Ammon's horn (tissue), 1 donor: ENCODE results near the gene CLSTN2.

Source experiments
- DNase-seq: peaks from one replicate; pipeline ENCODE4 v3.0.0-alpha.2; 2016; ENCODE audit warnings: low spot score

CLSTN2 gene

DNA sequence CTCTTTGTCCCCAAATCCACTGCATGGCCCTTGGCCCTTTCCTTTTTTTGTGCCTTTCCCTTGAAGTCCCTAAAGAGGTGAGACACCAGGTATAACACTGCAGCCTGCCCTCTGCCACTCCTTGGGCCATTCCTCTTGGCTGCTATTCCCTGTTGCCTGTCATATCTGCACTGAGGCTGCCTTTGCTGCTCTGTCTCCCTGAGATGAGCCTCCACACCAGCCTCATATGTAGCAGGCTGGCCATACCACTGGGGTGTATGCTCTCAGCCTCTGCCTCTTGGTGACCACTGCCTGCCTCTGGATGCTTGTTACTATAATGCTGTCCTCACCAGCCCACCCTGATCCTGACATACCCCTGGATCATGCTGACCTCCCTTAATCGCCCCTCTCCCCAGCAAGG lies 252.0 kb downstream of the CLSTN2 start:
- no peak for DNase-seq

DNA sequence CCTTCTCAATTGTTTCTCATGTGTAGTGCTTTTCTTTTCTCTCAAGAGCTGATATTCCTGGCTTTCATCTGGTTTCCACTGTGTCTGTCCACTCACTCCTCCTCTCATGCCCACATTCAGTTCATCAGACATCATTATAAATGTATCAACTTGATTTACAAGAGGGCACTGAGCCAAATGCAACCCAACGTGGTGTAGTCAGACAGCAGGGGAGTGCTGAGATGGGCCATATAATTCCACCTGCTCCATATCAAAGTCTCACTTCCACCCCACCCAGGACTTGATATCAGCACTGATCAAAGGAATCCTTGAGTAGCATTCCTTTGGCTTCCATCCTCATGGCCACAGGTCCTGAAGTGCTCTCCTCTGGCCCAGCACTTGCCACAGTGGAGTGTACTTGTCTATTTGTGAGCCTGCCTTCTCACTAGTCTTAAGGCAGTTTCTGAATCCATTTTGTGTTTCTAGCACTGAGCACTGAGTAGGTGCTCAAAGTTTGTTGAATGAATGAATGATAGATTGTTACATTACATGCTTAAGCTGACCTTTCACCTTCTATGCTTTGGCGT lies 252.8 kb downstream of the CLSTN2 start:
- DNase-seq, result no peak

GRCh38 chr3:140188285-140188684 lies 253.3 kb downstream of the CLSTN2 start:
- no peak for DNase-seq

- no peak for DNase-seq
These were observed 254.3 kb downstream of the CLSTN2 start for GRCh38 chr3:140189267-140189666.

DNA sequence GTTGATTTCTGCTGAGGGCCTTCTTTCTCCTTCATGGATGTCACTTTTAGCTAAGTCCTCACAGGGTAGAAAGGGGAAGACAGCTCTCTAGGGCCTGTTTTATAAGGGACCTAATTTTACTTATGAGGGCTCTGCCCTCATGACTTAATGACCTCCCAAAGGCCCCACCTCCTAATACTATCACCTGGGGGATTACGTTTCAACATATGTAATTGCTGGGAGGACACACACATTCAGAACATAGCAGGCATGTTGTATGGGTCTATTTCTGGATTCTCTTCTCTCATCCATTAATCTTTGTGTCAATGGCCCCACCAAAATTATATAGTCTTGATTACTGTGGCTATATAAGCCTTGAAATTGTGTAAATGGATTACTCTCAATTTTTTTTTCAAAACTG lies 255.0 kb downstream of the CLSTN2 start:
- DNase-seq, result no peak

DNA sequence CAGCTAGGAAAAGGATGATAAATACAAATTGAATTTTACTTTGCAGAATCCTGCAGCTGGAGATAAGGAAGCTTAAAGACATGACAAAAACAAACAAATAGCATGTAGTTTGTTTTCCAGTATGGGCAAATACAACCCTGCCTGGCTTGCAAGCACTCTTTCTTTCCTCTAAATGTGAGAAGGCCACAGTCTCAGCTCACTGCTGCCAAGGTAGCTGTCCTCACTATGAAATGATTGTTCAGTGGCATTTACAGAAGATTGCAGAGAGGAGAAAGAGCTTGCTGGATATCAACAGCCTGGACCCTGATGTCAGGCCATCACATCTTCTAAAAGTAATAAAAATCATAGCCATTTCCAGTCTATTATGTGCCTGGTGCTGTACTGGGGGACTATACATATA lies 262.0 kb downstream of the CLSTN2 start:
- DNase-seq, result no peak

DNA sequence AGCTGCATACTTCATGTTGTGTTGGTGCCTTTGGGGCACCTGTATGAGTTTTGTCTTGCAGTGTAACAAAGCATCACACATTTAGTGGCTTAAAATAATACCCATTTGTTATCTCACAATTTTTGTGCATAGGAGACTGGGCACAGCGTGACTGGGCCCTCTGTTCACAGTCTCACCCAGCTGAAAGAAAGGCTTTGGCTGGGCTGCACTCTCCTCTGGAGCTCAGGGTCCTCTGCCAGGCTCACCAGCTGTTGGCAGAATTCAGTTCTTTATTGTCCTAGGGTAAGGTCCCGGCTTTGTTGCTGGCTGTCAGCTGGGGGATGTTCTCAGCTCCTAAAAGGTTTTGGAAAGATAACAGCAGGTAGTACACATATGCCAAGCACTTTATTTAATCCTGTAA lies 263.3 kb downstream of the CLSTN2 start:
- DNase-seq, result peak; percentile 92

- no peak for DNase-seq
These were observed 264.0 kb downstream of the CLSTN2 start for GRCh38 chr3:140199008-140199407.

DNA sequence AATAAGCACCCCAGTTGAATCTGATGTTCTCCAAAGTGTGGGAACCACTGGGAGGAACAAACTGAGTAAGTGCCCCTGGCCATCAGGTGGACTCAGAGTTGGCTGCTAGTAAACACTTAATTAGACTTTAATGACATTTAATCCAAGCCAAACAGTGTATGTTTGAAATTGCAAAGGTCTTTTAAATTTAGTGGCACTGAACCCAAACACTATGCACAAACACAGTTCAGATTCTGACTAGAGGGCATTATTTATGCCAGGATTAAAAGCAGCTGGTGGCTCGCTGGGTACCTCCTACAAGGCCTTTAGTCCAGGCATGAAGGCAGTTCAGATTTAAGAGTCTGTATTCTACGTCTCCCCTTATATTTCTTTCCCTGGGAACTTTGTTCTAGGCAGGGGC lies 264.8 kb downstream of the CLSTN2 start:
- DNase-seq, result no peak

- no peak for DNase-seq
These were observed 268.5 kb downstream of the CLSTN2 start for GRCh38 chr3:140203510-140203909.

DNA sequence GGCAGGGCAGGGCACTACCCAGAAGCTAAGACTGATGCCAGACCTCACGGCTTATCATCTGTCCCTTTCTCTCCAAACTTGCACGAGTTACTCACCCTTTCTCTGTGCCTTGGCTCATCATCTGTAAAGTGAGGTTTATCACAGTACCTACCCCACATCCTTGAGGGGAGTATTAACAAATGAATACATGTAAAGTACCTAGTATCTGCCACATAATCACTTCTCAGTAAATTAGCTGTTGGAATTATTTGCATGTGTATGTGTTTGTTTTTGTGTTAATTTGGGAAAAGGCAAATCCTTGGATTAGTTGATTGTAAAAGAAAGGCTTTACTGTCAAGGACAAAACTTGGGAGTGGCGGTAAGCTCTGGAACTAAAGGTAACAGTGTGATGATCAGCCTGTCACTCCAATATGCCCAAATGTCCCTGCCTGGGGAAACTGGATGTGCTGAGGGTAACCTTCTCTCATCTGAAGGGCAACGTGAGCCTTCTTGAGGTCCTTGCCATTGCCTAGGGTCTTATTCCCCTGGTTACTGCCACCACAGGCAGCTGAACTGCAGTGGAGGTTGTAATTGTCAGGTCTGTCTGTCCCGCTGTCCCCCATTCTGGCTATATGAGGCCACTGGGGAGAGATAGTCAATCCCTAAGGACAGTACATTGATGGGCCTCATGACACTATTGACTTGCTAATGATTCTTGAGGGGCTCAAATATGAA lies 269.4 kb downstream of the CLSTN2 start:
- DNase-seq, result no peak

- DNase-seq, result no peak
These were observed 270.6 kb downstream of the CLSTN2 start for GRCh38 chr3:140205598-140205997.

DNA sequence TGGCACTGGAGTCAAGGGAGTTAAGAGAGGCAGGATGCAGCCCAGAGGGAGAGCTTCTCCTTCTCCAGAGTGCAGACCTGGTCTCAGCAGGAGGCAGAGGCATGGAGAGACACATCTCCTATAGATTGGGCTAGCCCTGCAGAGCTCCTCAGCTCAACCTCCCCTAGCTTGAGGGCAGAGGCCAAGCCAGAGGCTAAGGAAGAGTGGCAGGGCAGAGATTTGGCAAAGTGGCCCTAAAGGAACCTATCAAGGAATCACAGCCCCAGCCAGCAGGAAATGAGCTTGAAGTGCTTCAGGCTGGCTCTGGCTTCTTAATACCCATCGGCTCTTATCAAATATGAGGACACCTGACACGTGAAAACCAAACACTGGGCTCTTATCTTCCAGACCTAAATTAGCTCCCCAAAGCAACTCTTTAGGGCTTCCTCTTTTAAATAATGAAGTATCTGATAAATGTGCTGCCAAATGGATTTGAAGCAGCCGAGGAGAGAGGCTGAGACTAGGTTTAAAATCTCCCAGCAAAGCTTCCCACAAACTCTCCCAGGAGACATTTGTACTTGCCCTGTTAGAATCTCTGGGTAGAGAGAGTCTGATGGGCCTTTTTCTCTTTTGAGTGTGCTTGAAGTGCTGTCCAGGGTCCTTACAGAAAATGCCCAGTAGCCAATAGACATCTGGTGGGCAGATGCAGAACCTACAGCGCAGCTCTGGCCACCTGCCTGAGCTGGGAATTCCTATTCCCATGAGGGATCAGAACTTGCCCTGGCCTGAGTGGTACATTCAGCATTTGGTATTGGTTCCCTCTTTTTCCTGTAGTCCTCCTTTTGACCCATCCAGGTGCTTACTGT lies 271.4 kb downstream of the CLSTN2 start:
- DNase-seq, result no peak

GRCh38 chr3:140207541-140207940 lies 272.6 kb downstream of the CLSTN2 start:
- DNase-seq, result no peak

DNA sequence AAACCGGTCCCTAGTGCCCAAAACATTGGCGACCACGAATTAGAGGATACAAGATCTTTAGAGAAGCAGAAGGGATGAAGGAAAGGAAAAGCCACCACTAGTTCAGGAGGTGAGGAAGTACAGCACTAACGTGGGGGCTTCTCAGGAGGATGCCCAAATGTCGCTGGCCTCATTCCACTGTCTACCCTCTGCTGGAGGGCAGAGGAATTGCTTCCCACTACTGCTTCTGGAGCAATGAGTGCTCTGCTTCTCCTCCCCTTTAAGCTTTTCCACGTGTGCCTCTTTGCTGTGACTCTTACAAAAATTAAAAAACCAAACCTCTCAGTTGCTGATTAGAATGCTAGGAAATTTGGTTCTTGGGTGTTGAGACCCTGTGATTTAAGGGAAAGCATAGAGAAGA lies 281.3 kb downstream of the CLSTN2 start:
- no peak for DNase-seq

GRCh38 chr3:140219291-140219690 lies 284.3 kb downstream of the CLSTN2 start:
- DNase-seq, result no peak

- no peak for DNase-seq
These were observed 285.0 kb downstream of the CLSTN2 start for GRCh38 chr3:140219923-140220452.

DNA sequence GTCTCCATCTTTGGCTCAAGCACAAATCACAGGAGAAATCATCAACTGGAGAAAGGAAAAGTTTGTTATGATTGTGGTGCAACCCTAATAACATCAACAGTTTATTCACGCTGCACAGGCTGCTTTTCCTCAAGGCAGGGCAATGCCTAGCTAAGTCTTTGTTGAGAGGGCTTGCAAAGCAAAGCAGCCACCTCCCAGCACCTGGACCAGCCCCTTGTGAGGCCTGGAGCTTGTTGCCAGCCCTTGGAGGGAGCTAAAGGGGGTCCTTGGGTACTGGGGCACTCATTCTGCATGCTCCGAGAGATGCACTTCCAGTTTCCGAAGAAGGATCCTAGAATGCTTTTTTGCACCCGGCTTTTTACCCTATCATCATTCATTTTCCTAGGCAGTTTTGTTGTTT lies 288.2 kb downstream of the CLSTN2 start:
- no peak for DNase-seq

DNA sequence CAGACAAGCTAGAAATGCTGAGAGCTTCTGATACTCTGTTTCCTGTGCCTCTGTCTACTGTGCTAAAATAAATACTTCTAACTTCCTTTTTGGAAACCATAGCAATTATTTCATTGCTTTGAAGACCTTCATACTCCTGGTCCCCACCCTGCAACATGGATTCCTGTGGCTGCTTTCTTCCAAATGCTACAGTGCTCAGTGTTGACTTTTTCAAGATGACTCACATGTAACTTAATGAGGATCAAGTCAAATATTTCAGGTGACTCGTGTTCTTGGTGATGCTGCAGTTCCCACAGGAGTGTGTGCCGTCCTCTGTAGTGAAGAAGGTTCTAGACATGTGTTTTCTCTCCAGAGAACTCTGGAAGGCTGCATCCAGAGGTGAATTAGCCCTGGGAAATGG lies 288.6 kb downstream of the CLSTN2 start:
- no peak for DNase-seq

DNA sequence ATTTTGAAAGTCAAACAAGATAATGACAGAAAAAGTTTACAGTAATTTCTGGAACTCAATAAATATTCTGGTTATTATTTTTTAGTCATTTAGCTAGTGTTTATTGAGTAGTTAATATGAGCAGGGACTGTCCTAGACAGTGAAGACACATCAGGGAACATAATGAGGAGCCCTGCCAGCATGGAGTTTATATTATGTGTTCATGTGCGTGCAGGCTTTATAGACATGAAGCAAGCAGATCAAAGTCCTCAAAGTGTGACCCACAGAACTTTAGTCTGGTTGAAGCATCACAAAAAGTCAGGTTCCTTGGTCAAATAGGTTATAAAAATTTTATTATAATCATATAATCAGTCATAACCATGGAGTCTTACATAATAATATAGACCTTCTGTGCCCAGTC lies 289.3 kb downstream of the CLSTN2 start:
- no peak for DNase-seq

DNA sequence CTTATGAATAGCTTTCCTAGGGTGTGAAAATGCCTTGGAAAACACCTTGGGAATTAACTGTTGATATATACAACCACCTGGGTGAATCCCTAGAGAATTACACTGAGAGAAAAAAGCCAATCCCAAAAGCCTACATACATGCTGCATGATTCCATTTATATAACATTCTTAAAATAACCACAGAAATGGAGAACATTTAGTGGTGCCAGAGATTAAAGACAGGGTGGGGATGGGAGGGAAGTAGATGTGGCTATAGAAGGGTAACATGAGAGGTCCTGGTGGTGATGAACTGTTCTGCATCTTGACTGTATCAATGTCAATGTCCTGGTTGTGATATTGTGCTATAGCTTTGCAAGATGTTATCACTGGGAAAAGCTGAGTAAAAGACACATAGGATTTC lies 291.0 kb downstream of the CLSTN2 start:
- no peak for DNase-seq

- DNase-seq, result no peak
These were observed 298.7 kb downstream of the CLSTN2 start for GRCh38 chr3:140233702-140234101.

DNA sequence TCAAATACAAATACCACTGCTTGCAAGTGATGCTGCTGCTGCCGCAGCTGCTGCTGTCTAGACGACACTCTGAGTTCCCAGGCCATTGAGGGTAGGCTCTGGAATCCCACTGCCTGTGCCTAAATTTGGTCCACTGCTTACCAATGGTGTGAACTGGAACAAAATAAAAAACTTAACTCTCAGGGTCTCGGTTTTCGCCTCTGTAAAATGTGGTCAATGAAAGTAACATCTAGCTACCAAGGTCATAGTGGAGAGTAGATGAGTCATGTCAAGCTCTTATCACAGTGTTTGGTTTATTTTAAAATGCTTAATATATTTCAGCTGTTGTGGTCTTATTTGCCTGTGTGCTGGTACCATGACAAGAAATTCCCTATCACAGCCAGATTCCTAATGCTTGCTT lies 299.3 kb downstream of the CLSTN2 start:
- DNase-seq, result no peak
